Activated T-cell treated with anti-CD3 and anti-CD28 coated beads, Interleukin-2, amount 50 U/mL, for 72 hours (primary cell): ENCODE measurements around the gene UBTD2. TPM values are rescaled to one million over a fixed set of nuclear protein-coding genes. Genes with fewer than 3 reads are reported as not detected.
"Not testable (repeated sequence)": the region's sequence is repeated elsewhere in the genome, so short reads cannot be mapped to it uniquely, and the experiment has no call there.

Experiments
- ATAC-seq, 2 donors: fragments of 150-1000 bp; cut with Tn5 transposase; replicated peaks in 1 of 2; 2 replicates each; pipeline ENCODE4 v1.10.0; 2021; ENCODE audit warnings: moderate library complexity in 2 of 2, mild to moderate bottlenecking in 1 of 2
- DNase-seq, 2 donors: peaks; one replicate each; pipeline ENCODE4 v3.0.0; 2021 to 2022; ENCODE audit warnings: mixed read lengths in 1 of 2
- H3K27ac Mint-ChIP-seq: one replicate; pipeline ENCODE4 v1.8.0; 2022; ENCODE audit warnings: mild to moderate bottlenecking, moderate library complexity, mixed read lengths
- H3K27me3 Mint-ChIP-seq: one replicate; pipeline ENCODE4 v1.8.0; 2022; ENCODE audit warnings: low read depth, mixed read lengths
- H3K36me3 Mint-ChIP-seq, 2 donors: one replicate each; pipeline ENCODE4 v1.8.0; 2022; ENCODE audit warnings: mixed read lengths in 2 of 2, mild to moderate bottlenecking in 1 of 2; ENCODE audit not compliant: insufficient read depth in 2 of 2
- H3K4me1 Mint-ChIP-seq: one replicate; pipeline ENCODE4 v1.8.0; 2022; ENCODE audit warnings: low read depth, mixed read lengths
- H3K4me3 Mint-ChIP-seq, 2 donors: one replicate each; pipeline ENCODE4 v1.8.0; 2022; ENCODE audit warnings: mild to moderate bottlenecking in 2 of 2, mixed read lengths in 2 of 2, moderate library complexity in 2 of 2
- H3K9me3 Mint-ChIP-seq, 2 donors: one replicate each; pipeline ENCODE4 v1.8.0; 2022; ENCODE audit warnings: mixed read lengths in 2 of 2
- total RNA-seq, 2 donors: library from RNA; stranded (reverse); gene quantifications; one replicate each; pipeline ENCODE4 v1.2.3, GENCODE V29; 2022

Gene UBTD2
- total RNA-seq, 2 donors from 2014 or later, result 6.5 to 7.2 TPM

DNA sequence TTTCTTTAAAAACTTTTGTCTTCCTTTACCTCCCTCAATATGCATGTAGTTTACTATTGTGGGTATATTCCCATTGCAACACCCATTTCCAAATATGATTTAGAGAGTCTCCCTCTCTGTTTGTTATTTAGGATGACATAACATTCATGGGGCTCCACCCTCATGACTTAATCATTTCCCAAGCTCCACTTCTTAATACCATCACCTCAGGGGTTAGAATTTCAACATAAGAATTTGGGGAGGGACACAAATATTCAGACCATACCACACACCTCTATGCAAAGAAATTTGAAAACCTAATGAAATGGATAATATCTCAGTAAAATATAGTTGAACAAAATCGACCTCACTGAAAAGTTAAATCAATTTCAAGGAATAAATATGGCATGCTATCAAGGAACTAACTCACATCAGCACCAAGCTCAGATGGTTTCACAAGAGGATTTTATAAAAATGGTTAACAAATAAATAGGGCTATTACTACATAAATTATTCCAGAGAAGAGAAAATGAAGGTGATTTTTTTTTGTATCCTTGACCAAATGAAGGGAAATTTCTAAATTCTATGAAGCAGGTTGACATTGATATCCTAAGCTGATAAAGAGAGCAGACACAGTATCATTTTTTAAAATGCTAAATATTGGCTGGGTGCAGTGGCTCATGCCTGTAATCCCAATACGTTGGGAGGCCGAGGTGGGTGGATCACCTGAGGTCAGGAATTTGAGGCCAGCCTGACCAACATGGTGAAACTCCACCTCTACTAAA lies 20.2 kb upstream of the UBTD2 start:
- no peak overlapping the region for H3K4me3 Mint-ChIP-seq
- no peaks in the 10 kb centered on the region for H3K36me3 Mint-ChIP-seq
- H3K9me3 Mint-ChIP-seq, result peaks cover 2% of the 10 kb centered on the region in 2 donors
- no peak for DNase-seq
- ATAC-seq, result no peak
- no peak overlapping the region for H3K27ac Mint-ChIP-seq
- no peaks in the 10 kb centered on the region for H3K27me3 Mint-ChIP-seq
- no peaks in the 10 kb centered on the region for H3K4me1 Mint-ChIP-seq

DNA sequence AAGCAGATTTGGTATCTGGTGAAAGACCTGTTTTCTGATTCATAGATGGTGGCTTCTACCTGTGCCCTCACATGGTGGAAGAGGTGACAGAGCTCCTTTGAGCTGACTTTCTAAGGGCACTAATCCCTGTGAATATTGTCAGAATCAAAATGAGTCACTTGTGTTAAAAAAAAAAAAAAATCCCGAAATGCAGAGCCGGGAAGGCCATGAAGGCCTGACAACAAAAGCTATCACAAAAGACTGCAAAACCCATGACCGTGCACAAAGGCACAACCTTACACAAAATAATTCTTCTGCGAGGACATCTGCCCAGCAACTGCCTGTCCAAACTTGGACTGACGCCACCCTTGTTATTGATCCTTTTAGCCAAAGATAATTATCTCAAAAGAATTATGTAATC lies 19.6 kb upstream of the UBTD2 start:
- H3K9me3 Mint-ChIP-seq, result peaks cover 2% of the 10 kb centered on the region in 2 donors
- DNase-seq (no peak), ATAC-seq (no peak)
- H3K27ac Mint-ChIP-seq, result no peak overlapping the region
- no peaks in the 10 kb centered on the region for H3K27me3 Mint-ChIP-seq
- no peaks in the 10 kb centered on the region for H3K36me3 Mint-ChIP-seq
- no peak overlapping the region for H3K4me3 Mint-ChIP-seq
- H3K4me1 Mint-ChIP-seq, result no peaks in the 10 kb centered on the region

DNA sequence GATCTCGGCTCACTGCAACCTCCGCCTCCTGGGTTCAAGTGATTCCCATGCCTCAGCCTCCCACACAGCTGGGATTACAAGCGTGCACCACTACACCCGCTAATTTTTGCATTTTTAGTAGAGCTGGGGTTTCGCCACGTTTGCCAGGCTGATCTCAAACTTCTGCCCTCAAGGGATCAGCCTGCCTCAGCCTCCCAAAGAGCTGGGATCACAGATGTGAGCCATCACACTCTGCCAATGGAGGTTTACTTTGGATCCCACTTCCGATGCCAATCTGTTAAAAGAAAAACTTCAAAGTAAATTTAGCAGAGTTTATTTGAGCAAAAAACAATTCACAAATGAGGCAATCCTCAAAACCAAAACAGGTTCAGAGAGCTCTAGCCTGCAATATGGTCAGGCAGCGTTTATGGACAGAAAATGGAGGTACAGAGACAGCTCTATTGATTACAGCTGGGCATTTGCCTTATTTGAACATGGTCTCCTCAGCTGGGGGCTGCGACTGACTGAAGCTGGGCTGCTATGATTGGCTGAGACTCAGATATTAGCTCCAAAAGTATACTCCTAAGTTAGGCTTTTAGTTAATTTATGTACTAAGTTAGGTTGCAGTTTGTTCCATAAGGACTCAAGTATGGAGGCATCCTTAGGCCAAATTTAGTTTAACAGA lies 18.6 kb upstream of the UBTD2 start:
- no peaks in the 10 kb centered on the region for H3K27me3 Mint-ChIP-seq
- no peak for DNase-seq
- ATAC-seq, result no peak
- H3K9me3 Mint-ChIP-seq, result peaks cover 2% of the 10 kb centered on the region in 2 donors
- no peak overlapping the region for H3K4me3 Mint-ChIP-seq
- no peaks in the 10 kb centered on the region for H3K4me1 Mint-ChIP-seq
- H3K36me3 Mint-ChIP-seq, result no peaks in the 10 kb centered on the region
- H3K27ac Mint-ChIP-seq, result no peak overlapping the region

DNA sequence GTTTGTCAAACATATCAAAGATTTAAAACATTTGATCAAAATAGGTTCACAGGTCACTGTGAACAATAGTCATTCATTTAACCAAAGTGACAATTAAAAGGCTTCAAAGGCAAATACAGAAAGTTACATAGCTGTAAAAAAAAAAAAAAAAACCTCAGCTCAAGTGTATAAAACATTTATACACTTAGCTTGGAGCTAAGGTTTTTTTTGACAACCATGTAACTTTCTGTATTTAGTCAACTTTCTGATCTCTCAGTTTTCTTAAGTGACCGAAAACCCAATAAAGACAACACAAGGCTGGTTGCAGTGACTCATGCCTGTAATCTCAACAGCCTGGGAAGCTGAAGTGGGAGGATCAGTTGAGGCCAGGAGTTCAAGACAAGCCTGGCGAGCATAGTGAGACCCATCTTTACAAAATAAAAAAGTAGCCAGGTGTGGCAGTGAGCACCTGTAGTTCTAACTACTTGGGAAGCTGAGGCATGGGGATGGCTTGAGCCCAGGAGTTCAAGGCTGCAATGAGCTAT lies 16.4 kb upstream of the UBTD2 start:
- H3K4me3 Mint-ChIP-seq, result no peak overlapping the region
- peaks cover 0 to 2% of the 10 kb centered on the region in 2 donors for H3K9me3 Mint-ChIP-seq
- ATAC-seq (peak in 1 of 2 donors; percentile 11), DNase-seq (no peak)
- H3K4me1 Mint-ChIP-seq, result no peaks in the 10 kb centered on the region
- no peaks in the 10 kb centered on the region for H3K27me3 Mint-ChIP-seq
- H3K27ac Mint-ChIP-seq, result no peak overlapping the region
- no peaks in the 10 kb centered on the region for H3K36me3 Mint-ChIP-seq

DNA sequence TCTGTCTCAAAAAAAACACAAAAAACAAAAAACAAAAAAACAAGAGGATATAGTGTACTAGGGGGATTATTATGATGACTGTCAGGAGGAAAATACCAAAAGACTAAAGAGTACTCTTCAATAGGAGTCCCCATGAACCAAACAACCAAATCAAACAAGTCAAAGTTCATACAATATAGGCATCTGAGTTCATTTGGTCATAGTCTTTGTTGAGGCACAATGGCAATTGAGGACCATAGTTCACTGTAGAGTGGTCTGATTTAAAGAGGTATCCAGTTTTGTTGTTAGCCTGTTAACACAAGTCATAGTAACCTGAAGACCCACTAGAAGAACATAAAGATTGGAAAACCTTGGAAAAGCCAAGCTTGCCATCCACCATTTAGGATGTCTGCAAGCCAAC lies 11.3 kb upstream of the UBTD2 start:
- H3K9me3 Mint-ChIP-seq, result no peaks in the 10 kb centered on the region
- peaks cover 6% of the 10 kb centered on the region for H3K4me1 Mint-ChIP-seq
- no peak for DNase-seq
- H3K27me3 Mint-ChIP-seq, result no peaks in the 10 kb centered on the region
- H3K4me3 Mint-ChIP-seq, result no peak overlapping the region
- no peaks in the 10 kb centered on the region for H3K36me3 Mint-ChIP-seq
- no peak overlapping the region for H3K27ac Mint-ChIP-seq
- ATAC-seq, result no peak

DNA sequence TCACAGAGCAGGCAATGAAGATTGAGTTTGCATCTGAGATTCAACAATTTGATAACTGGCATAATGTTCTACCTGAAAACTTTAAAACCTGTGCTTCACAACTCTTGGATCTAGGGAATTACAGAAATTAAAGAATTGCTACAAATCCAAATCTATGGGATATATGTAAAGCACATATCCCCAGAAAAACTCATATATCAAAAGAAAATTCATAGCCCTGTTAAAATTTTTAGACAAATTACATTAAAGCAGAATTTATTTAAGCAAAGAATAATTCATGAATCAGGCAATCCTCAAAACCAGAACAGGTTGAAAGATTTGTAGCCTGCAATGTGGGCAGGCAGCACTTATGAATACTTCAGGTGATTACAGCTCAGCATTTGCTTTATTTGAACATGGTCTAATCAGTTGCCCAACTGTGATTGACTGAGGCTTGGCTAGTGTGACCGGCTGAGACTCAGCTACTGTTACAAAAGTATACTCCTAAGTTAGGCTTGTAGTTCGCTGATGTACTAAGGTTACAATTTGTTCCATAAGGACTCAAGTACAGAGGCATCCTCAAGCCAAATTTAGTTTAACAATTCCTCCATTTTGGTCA lies 10.3 kb upstream of the UBTD2 start:
- H3K36me3 Mint-ChIP-seq, result no peaks in the 10 kb centered on the region
- no peak overlapping the region for H3K27ac Mint-ChIP-seq
- DNase-seq, result no peak
- peaks cover 6% of the 10 kb centered on the region for H3K4me1 Mint-ChIP-seq
- H3K4me3 Mint-ChIP-seq, result no peak overlapping the region
- H3K9me3 Mint-ChIP-seq, result no peaks in the 10 kb centered on the region
- no peaks in the 10 kb centered on the region for H3K27me3 Mint-ChIP-seq
- no peak for ATAC-seq

DNA sequence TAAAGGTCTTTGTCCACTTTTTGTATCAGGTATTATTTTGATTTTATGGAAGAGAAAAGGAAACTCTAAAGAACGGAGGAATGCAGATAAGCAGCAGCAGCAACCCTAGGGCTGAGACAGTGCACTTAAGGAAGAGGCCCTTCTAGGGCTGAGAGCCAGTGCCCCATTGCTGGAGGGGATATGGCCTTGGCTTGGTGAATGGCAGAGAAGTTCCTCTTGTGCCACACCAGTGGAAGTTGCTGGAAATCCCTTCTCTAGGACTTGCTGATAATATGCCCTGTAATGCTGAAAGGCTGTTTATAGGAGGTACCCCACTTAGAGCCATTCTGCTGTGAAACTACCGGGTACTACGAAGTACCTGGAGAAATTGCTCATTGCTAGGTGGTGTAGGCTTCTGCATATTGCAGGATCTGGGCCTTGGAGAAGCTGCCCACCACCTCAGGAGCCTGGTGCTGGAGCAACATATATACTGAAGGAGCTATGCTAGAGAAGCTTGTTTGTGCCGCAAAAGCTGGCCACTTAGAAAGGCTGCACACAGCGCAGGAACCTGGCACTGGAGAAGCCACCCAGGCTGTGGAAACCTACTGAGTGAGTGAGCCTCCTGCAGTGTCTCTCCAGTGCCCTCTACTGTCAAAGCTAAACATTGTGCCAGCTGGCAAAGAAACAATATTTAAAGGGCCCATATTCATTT lies 9.6 kb upstream of the UBTD2 start:
- H3K27me3 Mint-ChIP-seq, result no peaks in the 10 kb centered on the region
- no peak overlapping the region for H3K27ac Mint-ChIP-seq
- peaks cover 6% of the 10 kb centered on the region for H3K4me1 Mint-ChIP-seq
- H3K4me3 Mint-ChIP-seq, result no peak overlapping the region
- no peaks in the 10 kb centered on the region for H3K36me3 Mint-ChIP-seq
- no peaks in the 10 kb centered on the region for H3K9me3 Mint-ChIP-seq
- ATAC-seq, result peak; percentile 97 to 99
- peak; percentile 60 to 63 for DNase-seq

DNA sequence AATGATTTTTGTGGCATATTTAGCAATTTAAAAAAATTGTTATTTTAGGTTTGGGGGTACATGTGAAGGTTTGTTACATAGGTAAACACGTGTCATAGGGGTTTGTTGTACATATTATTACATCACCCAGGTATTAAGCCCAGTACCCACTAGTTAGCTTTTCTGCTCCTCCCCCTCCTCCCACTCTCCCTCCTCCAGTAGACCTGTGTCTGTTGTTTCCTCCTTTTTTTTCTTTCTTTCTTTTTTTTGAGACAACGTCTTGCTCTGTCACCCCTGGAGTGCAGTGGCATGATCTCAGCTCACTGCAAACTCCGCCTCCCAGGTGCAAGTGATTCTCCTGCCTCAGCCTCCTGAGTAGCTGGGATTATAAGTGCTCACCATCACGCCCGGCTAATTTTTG lies 8.3 kb upstream of the UBTD2 start:
- not testable (repeated sequence) for H3K36me3 Mint-ChIP-seq, ATAC-seq, DNase-seq, H3K27ac Mint-ChIP-seq, H3K4me1 Mint-ChIP-seq, H3K4me3 Mint-ChIP-seq, H3K27me3 Mint-ChIP-seq, H3K9me3 Mint-ChIP-seq

DNA sequence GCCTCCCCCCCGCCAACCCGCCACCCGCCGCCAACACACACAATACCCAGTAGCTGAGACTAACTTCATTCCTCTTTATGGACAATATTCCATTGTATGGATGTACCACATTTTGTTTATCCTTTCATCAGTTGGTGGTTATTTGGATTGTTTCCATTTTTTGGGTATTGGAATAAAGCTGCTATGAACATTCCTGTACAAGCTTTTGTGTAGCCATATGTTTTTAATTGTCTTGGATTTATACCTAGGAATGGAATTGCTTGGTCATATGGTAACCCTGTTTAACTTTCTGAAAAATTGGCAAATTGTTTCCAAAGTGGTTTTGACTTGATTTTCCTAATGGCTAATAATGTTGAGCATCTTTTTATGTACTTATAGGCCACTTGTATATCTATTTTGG lies 4.9 kb upstream of the UBTD2 start:
- Mint-ChIP-seq H3K36me3 (no peaks in the 10 kb centered on the region), H3K9me3 (no peaks in the 10 kb centered on the region), H3K4me3 (no peak overlapping the region), H3K27ac (no peak overlapping the region), H3K27me3 (peaks cover 13% of the 10 kb centered on the region), H3K4me1 (peaks cover 14% of the 10 kb centered on the region)
- no peak for DNase-seq
- ATAC-seq, result no peak

DNA sequence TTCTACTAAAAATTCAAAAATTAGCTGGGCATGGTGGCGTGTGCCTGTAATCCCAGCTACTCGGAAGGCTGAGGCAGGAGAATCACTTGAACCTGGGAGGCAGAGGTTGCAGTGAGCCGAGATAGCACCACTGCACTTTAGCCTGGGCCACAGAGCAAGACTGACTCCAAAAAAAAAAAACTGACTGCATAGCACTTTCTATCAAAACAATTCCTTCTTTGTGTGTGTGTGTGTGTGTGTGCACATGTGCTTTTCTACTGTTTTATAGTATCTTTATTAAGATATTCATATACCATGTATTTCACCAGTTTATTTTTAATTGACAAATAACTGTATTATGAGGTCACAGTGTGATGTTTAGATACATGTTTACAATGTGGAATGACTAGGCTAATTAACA lies 3.6 kb upstream of the UBTD2 start:
- not testable (repeated sequence) for DNase-seq, H3K9me3 Mint-ChIP-seq
- peaks cover 18% of the 10 kb centered on the region for H3K4me1 Mint-ChIP-seq

DNA sequence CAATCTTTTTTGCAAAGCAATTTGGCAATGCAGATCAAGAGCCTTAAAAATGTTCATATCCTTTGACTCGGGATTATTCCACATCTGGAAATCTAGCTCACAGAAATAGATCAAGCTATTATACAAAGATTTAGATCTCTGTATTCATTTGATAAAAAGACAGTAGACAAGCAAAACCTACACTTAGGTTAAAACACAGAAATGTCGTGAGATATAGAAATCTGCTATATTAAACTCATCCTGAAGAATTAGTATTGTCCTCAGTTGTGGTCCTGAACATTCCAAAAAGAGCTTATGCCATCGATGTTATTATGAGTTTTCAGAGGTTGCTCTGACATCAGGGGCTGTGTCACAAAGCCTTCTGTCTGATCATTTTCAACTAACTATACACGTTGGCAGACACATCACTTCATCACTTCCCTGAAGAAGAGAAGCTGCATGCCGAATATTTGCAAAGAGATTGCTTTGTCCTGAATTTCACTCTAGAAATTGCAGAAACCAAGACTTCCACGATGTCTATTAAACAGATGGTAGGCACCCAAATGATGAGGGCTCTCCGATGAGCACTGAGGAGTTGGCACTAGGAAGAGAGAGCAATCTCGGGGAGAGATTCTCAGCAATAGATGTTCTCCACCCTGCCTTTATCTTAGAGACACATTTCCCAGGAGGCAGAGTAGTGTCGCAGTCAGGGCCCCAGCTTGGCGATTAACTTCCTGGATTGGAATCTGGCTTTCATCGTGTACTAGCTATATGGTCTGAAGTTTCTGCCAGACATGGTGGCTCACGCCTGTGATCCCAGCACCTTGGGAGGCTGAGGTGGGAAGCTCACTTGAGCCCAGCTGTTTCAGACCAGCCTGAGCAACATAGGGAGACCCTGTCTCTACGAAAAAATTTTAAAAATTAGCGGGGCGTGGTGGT lies 1.9 kb upstream of the UBTD2 start:
- H3K4me3 Mint-ChIP-seq, result peak overlapping the region; percentile 92 to 94
- no peak for DNase-seq
- no peak for ATAC-seq
- H3K27ac Mint-ChIP-seq, result no peak overlapping the region
- H3K9me3 Mint-ChIP-seq, result no peaks in the 10 kb centered on the region
- peaks cover 33% of the 10 kb centered on the region for H3K4me1 Mint-ChIP-seq
- peaks cover 13% of the 10 kb centered on the region for H3K27me3 Mint-ChIP-seq
- H3K36me3 Mint-ChIP-seq, result no peaks in the 10 kb centered on the region

More for the DNA sequence above, 3.6 kb upstream of the UBTD2 start:
- H3K4me3 Mint-ChIP-seq, H3K36me3 Mint-ChIP-seq, ATAC-seq, H3K27ac Mint-ChIP-seq: not testable (repeated sequence)
- H3K27me3 Mint-ChIP-seq, result peaks cover 13% of the 10 kb centered on the region

DNA sequence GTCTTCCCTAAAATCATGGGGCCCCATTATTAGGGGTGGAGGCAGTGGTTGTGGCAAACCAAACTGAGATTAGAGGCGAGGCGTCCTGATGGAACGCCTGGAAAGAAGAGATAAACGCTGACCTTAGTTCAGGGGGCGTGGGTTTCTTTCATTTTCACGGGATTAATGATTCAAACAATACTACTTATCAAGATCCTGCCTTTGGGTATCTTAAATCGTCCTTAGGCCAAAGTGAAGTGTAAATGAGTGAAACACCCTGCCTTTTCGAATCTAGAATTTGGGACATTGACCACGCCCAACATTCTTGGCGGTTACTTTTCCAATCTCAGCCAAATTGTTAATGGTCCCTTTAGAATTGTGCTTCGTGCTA lies 1.0 kb upstream of the UBTD2 start:
- no peaks in the 10 kb centered on the region for H3K9me3 Mint-ChIP-seq
- H3K27me3 Mint-ChIP-seq, result peaks cover 13% of the 10 kb centered on the region
- H3K36me3 Mint-ChIP-seq, result no peaks in the 10 kb centered on the region
- peaks cover 39% of the 10 kb centered on the region for H3K4me1 Mint-ChIP-seq
- ATAC-seq (no peak), DNase-seq (no peak)
- H3K27ac Mint-ChIP-seq, result peak overlapping the region; percentile 82
- peak overlapping the region; percentile 92 to 94 for H3K4me3 Mint-ChIP-seq
